Neural progenitor cell (in vitro differentiated cells): ENCODE measurements around the gene MYPN. TPM values are rescaled to one million over a fixed set of nuclear protein-coding genes. Genes with fewer than 3 reads are reported as not detected.

Experiments
- DNase-seq: peaks from one replicate; pipeline ENCODE4 v3.0.0-alpha.2; 2016; ENCODE audit warnings: low spot score
- H2AFZ ChIP-seq: fragments of 200-600 bp; sonication (generic); replicated peaks from 2 replicates; pipeline ENCODE4 v1.6.1; 2016; ENCODE audit warnings: antibody characterized with exemption
- H3F3A ChIP-seq: fragments of 200-600 bp; sonication (generic); 2 replicates; pipeline ENCODE4 v1.6.1; 2016; ENCODE audit warnings: antibody characterized with exemption, low read depth
- H3K27ac ChIP-seq: fragments of 200-600 bp; sonication (generic); 2 replicates; pipeline ENCODE4 v1.5.1; 2016; ENCODE audit warnings: mild to moderate bottlenecking
- H3K27me3 ChIP-seq: fragments of 200-600 bp; sonication (generic); 2 replicates; pipeline ENCODE4 v1.6.1; 2016; ENCODE audit warnings: mild to moderate bottlenecking, moderate library complexity
- H3K36me3 ChIP-seq: fragments of 200-600 bp; sonication (generic); 2 replicates; pipeline ENCODE4 v1.5.1; 2016
- H3K4me1 ChIP-seq: fragments of 200-600 bp; sonication (generic); 2 replicates; pipeline ENCODE4 v1.6.1; 2016; ENCODE audit warnings: mixed run types
- H3K4me2 ChIP-seq: fragments of 200-600 bp; sonication (generic); 2 replicates; pipeline ENCODE4 v1.6.1; 2016
- H3K4me3 ChIP-seq: fragments of 200-600 bp; sonication (generic); 2 replicates; pipeline ENCODE4 v1.5.1; 2016
- H3K79me2 ChIP-seq: fragments of 200-600 bp; sonication (generic); 2 replicates; pipeline ENCODE4 v1.6.1; 2016; ENCODE audit warnings: low read depth
- H3K9ac ChIP-seq: fragments of 200-600 bp; sonication (generic); 2 replicates; pipeline ENCODE4 v1.6.1; 2016
- H3K9me3 ChIP-seq: fragments of 200-600 bp; sonication (generic); 2 replicates; pipeline ENCODE4 v1.5.1; 2016; ENCODE audit warnings: low read depth
- H4K20me1 ChIP-seq: fragments of 200-600 bp; sonication (generic); 2 replicates; pipeline ENCODE4 v1.6.1; 2016; ENCODE audit warnings: low read depth
- H3K27ac Mint-ChIP-seq: 3 replicates; pipeline ENCODE4 v1.8.0; 2021; ENCODE audit warnings: mixed read lengths
- H3K27me3 Mint-ChIP-seq: 2 replicates; pipeline ENCODE4 v1.8.0; 2022; ENCODE audit warnings: low read depth, mild to moderate bottlenecking, inconsistent platforms, moderate library complexity, mixed read lengths; ENCODE audit not compliant: insufficient read depth
- H3K36me3 Mint-ChIP-seq: 3 replicates; pipeline ENCODE4 v1.8.0; 2021; ENCODE audit warnings: mixed read lengths
- H3K4me1 Mint-ChIP-seq: 3 replicates; pipeline ENCODE4 v1.8.0; 2021; ENCODE audit warnings: mixed read lengths
- H3K4me3 Mint-ChIP-seq: 3 replicates; pipeline ENCODE4 v1.8.0; 2021; ENCODE audit warnings: mild to moderate bottlenecking, moderate library complexity, mixed read lengths
- H3K9me3 Mint-ChIP-seq: 3 replicates; pipeline ENCODE4 v1.8.0; 2020; ENCODE audit warnings: mixed read lengths
- EZH2 ChIP-seq: fragments of 200-600 bp; sonication (generic); IDR thresholded peaks from 2 replicates; pipeline ENCODE4 v1.6.1; 2017; ENCODE audit warnings: antibody characterized with exemption, mild to moderate bottlenecking, moderate library complexity
- EZH2phosphoT487 ChIP-seq: fragments of 200-600 bp; sonication (generic); IDR thresholded peaks from 2 replicates; pipeline ENCODE4 v1.6.1; 2017; ENCODE audit warnings: antibody characterized with exemption
- total RNA-seq: library from RNA; depleted of rRNA; stranded (reverse); fragments of >200 nt; gene quantifications from 2 replicates; pipeline ENCODE4 v1.2.3, GENCODE V29; 2015; ENCODE audit warnings: low replicate concordance
- TF ChIP-seq, protein P1 (sequence below): fragments of 200-600 bp; sonication (generic); IDR thresholded peaks from 2 replicates; pipeline ENCODE4 v1.5.1; 2017; ENCODE audit warnings: antibody characterized with exemption, mild to moderate bottlenecking

MYPN gene
- total RNA-seq, 1 donor from 2014 or later = not detected

DNA sequence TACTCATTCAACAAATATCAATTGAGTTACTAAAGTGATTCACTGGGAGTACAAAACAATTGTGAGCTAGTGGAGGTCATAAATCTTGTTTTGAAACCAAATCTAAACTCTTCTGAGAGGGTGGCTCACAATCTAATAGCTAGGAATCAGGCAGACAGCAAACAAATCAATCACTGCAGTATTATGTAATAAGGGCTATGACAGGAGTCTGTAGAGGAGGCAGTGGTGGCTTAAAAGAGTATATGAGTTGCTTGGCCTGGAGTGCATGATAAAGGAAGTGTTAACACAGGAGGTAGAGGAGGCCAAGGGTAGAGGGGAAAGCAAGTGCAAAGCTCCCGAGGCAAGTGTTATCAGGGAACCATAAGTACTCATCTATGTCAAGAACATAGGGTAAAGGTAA is 16.5 kb downstream of the MYPN start:
- DNase-seq = no peak
- Mint-ChIP-seq H3K27ac (no peak overlapping the region), H3K36me3 (no peaks in the 10 kb centered on the region), H3K4me1 (no peaks in the 10 kb centered on the region), H3K27me3 (no peaks in the 10 kb centered on the region), H3K9me3 (no peaks in the 10 kb centered on the region), H3K4me3 (no peak overlapping the region)
- no peaks in the 10 kb centered on the region for H3K27me3 ChIP-seq
- no peaks in the 10 kb centered on the region for H3K9me3 ChIP-seq
- no peaks in the 10 kb centered on the region for H4K20me1 ChIP-seq
- no peak overlapping the region for H3K9ac ChIP-seq
- H2AFZ ChIP-seq = no peak overlapping the region
- H3K36me3 ChIP-seq = no peaks in the 10 kb centered on the region
- H3K27ac ChIP-seq = no peak overlapping the region
- no peak overlapping the region for H3K4me3 ChIP-seq
- H3K79me2 ChIP-seq = no peaks in the 10 kb centered on the region
- no peak overlapping the region for H3K4me2 ChIP-seq
- no peaks in the 10 kb centered on the region for H3K4me1 ChIP-seq
- no peaks in the 10 kb centered on the region for H3F3A ChIP-seq
- TF ChIP-seq EZH2phosphoT487 (no peak), EZH2 (no peak)
- TF ChIP-seq, protein P1, sequence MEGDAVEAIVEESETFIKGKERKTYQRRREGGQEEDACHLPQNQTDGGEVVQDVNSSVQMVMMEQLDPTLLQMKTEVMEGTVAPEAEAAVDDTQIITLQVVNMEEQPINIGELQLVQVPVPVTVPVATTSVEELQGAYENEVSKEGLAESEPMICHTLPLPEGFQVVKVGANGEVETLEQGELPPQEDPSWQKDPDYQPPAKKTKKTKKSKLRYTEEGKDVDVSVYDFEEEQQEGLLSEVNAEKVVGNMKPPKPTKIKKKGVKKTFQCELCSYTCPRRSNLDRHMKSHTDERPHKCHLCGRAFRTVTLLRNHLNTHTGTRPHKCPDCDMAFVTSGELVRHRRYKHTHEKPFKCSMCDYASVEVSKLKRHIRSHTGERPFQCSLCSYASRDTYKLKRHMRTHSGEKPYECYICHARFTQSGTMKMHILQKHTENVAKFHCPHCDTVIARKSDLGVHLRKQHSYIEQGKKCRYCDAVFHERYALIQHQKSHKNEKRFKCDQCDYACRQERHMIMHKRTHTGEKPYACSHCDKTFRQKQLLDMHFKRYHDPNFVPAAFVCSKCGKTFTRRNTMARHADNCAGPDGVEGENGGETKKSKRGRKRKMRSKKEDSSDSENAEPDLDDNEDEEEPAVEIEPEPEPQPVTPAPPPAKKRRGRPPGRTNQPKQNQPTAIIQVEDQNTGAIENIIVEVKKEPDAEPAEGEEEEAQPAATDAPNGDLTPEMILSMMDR = no peak

DNA sequence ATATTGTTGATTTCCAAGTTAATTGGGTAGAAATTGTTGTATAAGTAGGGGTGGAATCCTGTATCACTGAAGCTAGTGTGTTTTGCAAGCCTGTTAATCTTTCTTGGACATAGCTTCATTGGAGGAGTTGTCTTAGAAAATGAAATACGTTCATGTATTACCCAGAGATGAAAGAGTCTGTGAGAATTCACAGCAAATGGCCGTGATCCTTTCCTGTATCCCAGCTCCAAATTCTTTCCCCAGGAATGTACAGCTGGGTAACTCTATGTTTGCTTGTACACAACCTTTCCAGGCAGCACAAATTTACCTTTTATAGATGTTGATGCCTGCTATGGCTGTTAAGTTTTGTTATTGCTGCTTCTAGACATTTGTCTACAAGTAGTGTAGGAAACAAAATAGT is 18.7 kb downstream of the MYPN start:
- Histone ChIP-seq H3K27me3 (no peaks in the 10 kb centered on the region), H3K9ac (no peak overlapping the region), H3K4me3 (no peak overlapping the region), H3F3A (no peaks in the 10 kb centered on the region), H3K79me2 (no peaks in the 10 kb centered on the region), H3K4me2 (no peak overlapping the region), H2AFZ (no peak overlapping the region), H3K9me3 (no peaks in the 10 kb centered on the region), H3K4me1 (no peaks in the 10 kb centered on the region), H3K36me3 (no peaks in the 10 kb centered on the region), H4K20me1 (no peaks in the 10 kb centered on the region), H3K27ac (no peak overlapping the region)
- Mint-ChIP-seq H3K36me3 (no peaks in the 10 kb centered on the region), H3K4me3 (no peak overlapping the region), H3K9me3 (no peaks in the 10 kb centered on the region), H3K4me1 (no peaks in the 10 kb centered on the region), H3K27me3 (no peaks in the 10 kb centered on the region), H3K27ac (no peak overlapping the region)
- TF ChIP-seq, protein P1 = no peak
- TF ChIP-seq EZH2phosphoT487 (no peak), EZH2 (no peak)
- no peak for DNase-seq

DNA sequence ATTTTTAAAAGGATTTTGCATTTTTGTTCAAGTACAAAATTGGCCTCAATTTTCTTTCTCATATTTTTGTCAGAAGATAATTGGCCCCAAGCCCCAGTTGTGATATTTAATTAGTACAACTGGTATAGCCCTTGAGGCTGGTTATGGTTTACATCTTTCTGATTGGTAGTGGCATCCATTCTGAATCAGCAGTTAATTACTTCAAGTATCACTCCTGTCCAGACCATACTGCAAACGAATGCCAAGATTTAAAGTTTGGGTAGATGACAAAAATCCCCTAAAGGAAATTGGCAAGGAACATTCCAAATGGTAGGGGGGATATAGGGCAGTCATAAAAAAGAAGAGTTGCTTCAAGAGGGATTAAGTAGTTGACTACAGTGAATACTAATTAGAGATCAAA is 23.1 kb downstream of the MYPN start:
- H3K36me3 Mint-ChIP-seq = no peaks in the 10 kb centered on the region
- Histone ChIP-seq H2AFZ (no peak overlapping the region), H3K9me3 (no peaks in the 10 kb centered on the region), H4K20me1 (no peaks in the 10 kb centered on the region), H3K27me3 (no peaks in the 10 kb centered on the region), H3K9ac (no peak overlapping the region), H3K36me3 (no peaks in the 10 kb centered on the region), H3K4me3 (no peak overlapping the region), H3K79me2 (no peaks in the 10 kb centered on the region), H3K4me2 (no peak overlapping the region), H3F3A (no peaks in the 10 kb centered on the region), H3K4me1 (no peaks in the 10 kb centered on the region), H3K27ac (no peak overlapping the region)
- DNase-seq = no peak
- no peak for TF ChIP-seq EZH2
- TF ChIP-seq, protein P1 = no peak
- TF ChIP-seq EZH2phosphoT487 = no peak
- H3K9me3 Mint-ChIP-seq = no peaks in the 10 kb centered on the region
- H3K4me1 Mint-ChIP-seq = no peaks in the 10 kb centered on the region
- H3K27me3 Mint-ChIP-seq = peaks cover 2% of the 10 kb centered on the region
- H3K27ac Mint-ChIP-seq = no peak overlapping the region
- no peak overlapping the region for H3K4me3 Mint-ChIP-seq
